Measurements from ENCODE around the gene SLC26A9. TPM values are rescaled to one million over a fixed set of nuclear protein-coding genes. Genes with fewer than 3 reads are reported as not detected.
"Not testable (repeated sequence)": the region's sequence is repeated elsewhere in the genome, so short reads cannot be mapped to it uniquely, and the experiment has no call there.

SLC26A9 gene
- total RNA-seq, 1 donor from 2014 or later, result 0.24 TPM

DNA sequence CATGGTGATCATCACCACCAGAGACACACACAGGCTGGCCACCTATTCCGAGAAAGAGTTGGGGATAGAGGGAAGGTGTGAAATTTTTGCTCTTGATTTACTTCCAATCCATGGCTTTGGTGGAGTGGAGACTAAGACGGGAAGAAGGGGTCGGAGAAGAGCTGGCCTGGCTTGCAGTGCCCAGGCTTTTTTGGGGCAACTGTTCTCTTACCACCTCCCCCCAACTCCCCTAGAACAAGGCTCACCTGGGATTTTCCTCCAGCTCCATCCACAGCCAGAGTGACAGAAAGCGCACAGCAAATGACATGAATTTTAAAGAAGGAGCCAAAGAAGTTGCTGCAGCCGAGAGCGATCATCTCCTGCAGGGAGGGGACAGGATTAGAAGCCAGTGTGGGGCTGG is 16.0 kb downstream of the SLC26A9 start:
- DNase-seq (ENCODE audit: low spot score), result no peak

DNA sequence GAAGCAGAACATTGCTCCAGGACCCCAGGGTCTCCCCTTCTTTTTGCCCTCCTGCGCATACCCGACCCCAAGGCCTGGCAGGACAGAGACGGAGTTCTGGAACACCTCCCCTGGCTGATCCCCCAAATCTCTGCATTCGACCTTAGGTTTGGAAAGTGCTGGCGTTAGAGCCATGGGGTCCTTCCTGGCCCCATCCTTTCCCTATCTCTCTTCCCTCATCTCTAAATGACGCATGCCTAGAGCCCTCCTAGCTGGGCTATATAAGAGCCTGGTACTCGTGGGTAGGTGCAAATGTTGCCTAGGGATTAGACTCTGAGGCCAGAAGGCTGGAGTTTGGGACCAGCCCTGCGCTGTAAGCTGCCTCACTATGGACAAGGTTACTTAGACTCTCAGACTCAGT is 16.6 kb downstream of the SLC26A9 start:
- DNase-seq (ENCODE audit: low spot score), result no peak

DNA sequence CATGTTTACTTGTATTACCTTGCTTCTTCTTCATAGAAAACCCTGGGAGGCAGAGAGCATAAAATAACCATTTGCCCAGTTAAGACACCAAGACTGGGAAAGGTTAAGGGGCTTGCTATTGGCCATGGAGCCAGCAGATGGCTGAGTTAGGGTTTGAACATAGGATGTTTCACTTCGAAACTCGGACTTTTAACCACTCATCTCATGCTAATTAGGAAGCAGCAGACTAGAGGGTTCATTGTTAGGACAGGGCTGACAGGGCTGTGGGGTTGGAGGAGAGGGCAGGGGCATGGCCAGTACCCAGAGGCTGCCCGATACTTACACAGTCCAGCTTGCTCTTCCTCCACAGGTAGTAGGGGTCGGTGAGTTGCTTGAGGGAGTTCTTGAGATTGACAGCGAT is 17.0 kb downstream of the SLC26A9 start:
- DNase-seq (ENCODE audit: low spot score), result no peak

DNA sequence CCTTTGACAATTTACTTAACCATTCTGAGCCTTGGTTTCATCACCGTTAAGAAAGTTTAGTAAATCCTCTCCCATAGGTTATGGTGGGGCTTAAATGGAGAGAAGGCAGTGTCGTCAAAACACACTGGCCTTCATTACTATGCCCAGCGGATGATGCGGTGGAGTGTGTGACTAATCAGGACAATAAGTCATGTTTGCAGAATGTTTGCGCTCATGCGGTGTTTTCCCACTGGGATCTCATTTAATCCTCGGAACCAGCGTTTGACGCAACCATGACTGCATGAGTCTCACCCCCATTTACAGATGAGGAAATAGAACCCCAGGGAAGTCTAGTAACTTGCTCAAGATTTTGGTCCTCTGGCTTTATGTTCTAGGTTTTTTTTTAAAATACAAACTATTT is 17.5 kb downstream of the SLC26A9 start:
- DNase-seq (ENCODE audit: low spot score), result no peak

DNA sequence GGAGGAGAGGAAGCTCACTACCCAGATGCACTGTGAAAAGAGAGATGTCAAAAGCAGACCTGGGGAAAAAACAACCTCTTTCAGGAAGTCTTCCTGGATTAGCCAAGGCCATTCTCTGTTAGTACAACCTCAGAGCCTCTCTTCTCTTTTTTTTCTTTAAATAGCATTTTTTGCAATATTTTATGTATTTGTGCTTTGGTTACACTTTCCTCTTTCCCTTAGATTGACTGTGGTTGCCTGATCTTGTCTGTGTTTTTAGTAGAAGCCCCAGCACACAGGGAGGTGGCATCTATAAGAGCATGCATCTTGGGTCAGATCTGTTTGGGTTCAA is 18.8 kb downstream of the SLC26A9 start:
- DNase-seq (ENCODE audit: low spot score), result no peak

DNA sequence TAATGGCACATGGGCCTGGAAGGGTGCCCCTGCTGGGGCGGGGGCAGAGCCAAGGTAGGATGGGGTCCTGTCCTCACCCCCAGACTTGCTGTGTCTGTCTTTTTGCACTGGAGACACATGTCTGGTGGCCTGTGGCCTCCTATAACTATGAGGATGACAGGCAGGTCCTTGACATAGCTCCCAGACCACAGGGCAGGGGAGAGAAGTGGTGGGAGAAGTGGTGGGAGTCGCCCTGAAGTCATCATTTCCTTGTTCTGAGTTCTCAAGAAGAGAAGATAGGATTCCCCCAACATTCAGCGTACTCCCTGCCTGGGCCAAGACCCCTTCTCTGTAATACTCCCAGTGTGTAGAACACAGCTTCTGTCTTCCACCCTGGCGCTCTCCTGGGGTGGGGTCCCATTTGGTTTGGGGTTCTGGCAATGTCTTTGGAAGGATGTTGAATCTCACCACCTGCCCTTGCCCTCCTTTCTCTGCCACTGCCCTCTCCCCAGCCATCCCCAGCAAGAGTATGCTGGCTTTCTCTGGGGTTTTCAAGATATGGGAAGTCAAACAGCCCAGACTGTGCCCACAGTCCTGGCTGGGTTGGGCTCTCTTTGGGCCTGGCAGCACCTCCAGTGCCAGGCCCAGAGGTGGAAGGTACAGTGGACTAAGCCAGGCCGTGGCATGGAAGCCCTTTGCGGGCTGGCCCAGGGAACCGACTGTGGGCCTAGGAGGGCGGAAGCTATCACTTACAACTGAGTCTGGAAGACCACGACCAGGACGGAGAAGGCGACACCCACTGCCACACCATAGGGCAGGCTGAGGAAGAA is 19.4 kb downstream of the SLC26A9 start:
- DNase-seq (ENCODE audit: low spot score), result no peak

DNA sequence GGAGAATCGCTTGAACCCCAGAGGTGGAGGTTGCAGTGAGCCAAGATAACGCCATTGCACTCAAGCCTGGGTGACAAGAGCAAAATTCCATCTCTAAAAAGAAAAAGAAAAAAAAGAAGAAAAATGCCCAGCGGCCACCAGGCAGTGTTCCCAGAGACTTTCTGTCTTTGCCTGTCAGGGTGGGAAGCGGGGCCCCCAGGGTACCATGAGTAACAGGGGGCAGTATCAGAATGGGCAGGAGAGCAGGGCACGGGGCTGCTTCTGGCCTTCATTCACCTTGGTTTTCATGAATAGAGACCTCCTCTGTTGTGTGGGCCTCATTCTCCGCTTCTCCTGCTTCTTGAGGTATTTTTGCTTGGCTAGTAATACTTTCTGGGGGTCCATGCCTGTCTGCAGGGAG is 20.4 kb downstream of the SLC26A9 start:
- no peak for DNase-seq (ENCODE audit: low spot score)

DNA sequence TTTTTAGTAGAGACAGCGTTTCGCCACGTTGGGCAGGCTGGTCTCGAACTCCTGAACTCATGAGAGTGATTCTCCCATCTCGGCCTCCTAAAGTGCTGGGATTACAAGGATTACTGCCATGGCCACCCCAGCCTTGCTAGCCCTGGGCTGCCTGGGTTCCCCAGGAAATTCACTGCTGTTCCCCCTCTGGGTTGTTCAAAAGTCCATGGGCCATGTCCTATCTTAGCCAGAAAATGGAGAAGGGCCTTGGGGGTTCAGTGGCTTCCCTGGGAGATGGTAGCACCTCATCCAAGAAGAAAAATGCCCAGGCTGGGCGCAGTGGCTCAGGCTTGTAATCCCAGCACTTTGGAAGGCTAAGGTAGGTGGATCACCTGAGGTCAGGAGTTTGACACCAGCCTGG is 20.9 kb downstream of the SLC26A9 start:
- no peak for DNase-seq (ENCODE audit: low spot score)

DNA sequence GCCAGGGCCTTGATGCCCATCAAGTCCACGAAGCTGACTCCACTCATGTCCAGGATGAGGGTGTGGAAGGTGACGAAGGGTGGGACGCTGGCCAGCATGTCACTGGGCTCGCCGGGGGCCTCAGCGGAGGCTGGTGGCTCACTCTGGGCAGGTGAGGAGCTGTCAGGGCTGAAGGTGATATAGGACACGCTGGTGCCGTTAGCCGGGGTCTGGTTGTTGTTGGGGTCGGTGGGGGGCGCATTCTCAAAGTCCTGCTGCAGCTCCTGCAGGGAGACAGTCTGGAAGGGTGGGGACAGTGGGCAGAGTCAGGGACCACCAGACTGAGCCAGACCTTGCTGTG is 21.7 kb downstream of the SLC26A9 start:
- no peak for DNase-seq (ENCODE audit: low spot score)

DNA sequence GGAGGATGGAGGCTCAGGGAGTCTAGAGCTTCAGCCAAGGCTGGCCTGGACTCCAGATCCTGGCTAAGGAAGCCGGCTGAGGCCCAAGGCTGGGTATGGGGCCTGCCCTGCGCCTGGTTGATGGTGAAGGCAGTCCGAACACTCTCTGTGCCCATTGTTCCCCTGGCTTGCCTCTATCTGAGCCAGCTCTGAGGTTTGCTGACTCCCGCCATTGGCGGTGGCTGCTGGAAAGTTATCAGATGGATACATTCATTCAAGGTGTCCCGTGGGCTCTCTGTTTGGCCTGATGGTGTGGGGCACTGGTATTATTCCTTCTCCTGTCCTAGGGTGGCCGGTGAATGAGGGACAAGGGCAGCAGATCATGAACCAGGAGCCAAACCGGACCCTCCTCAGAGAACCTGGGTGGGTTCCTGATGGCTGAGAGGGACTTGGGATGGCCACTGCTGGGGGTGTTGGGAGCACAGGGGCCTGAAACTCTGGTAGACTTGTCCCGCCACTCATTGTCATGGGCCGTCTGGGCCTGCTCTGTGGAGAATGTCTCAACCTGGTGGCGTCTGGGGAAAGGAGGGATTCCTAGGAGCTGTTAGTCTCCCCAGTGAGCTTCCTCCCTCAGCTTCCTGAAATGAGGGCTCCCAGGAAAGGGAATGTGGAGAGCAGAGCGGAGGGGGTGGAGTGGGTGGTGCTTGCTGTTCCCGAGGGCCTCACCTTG is 22.2 kb downstream of the SLC26A9 start:
- no peak for DNase-seq (ENCODE audit: low spot score)

DNA sequence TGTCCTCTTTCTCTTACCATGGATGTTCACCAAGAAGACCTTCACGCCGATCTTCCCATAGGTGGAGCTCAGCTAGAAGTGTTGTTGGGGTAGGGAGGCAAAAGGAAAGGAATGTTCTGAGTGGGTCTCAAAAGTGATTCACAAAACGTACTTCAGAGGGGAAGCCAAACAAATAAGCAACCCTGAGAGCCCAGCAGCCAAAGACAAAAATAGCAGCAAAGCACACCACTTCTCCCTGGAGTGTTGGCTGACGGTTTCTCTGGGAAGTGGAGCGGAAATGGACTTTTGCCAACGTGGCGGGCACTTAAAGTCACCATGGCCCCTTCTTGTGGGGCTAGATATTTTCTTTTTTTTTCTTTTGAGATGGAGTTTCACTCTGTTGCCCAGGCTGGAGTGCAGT is 23.1 kb downstream of the SLC26A9 start:
- peak; percentile 33 for DNase-seq (ENCODE audit: low spot score)

DNA sequence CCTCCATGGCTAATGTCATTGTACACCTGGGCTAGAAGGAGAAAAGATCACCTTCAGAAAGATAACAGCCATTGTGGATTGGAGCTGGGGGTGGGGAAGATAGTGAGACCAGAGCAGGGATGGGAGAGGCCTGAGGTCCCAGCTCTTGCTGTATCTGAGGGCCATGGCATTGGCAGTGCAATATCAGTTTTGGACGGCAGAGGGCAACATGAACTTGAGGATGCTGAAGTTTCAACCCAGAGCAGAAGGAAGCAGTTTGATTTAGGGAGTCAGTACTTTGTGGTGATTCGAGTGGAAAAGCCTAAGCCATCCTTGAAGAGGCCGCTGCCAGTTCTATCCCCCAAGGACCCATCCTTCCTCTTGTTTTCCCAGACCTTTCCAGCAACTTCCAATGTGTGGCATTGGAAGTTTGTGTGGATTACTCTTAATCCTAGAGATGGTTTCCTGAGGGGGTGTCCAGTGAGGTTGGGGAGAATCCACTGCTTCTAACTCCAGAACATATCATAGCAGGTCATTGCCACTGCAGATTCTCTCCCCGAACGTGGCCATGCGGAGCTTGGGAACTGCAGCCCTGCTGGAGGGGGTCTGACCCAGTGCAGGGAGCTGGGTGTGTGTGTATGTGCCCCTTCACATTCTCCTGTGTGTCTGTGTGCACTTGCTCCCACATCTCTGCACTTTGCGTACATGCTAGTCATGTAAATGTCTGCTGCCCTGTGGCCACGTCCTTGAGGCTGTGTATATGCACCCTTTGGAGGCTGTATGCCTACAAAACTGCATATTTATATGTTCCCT is 24.1 kb downstream of the SLC26A9 start:
- peak; percentile 84 for DNase-seq (ENCODE audit: low spot score)

DNA sequence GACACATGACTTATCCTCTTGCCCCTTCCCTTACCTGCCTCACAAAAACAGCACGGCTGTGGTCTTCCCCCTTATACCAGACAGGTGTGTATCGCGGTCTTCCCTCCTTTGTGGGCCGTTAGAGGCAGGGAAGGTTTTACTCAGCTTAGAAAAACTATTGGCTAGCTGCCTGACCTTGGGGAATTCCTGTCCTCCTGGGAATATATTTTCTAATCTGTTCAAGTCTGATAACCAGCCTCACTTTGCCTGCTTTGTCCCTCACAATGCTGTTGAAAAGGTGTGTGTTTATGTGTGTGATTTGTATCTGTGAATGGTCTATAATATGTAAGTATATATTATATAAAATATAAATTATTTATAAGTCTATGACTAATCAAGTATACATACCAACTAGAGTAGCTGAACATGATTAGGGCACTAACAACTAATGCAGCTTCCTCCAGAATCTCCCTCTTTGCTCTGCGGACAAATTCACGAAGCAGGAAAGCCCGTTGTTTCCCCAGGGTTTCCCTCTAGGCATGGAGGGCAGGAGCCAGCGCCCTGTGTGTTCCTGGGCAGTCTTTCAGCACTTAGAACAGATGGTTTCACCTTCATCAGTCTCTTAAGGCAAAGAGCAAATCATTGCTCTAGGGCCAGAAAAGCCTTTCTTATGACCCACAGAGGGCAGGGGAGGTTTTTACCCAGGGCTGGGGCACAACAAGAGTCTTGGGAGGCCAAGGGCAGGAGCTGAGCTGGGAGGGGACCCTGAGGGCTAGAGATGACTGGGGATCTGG is 25.6 kb downstream of the SLC26A9 start:
- no peak for DNase-seq (ENCODE audit: low spot score)

DNA sequence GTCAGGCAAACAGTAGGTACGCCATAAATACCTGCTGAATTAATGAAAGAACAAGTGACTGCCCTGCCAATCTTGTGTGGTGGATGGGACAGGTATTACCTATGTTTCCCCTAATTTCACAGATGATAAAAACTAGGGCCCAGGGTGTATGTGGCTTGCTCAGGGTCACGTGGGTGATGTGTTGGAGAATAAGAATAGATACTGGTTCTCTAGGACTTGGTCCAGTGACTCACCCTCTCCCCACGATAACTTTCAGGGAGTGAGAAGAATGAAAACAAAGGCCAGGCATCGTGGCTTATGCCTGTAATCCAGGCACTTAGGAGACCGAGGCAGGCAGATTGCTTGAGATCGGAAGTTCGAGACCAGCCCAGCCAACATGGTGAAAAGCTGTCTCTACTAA is 26.7 kb downstream of the SLC26A9 start:
- no peak for DNase-seq (ENCODE audit: low spot score)

DNA sequence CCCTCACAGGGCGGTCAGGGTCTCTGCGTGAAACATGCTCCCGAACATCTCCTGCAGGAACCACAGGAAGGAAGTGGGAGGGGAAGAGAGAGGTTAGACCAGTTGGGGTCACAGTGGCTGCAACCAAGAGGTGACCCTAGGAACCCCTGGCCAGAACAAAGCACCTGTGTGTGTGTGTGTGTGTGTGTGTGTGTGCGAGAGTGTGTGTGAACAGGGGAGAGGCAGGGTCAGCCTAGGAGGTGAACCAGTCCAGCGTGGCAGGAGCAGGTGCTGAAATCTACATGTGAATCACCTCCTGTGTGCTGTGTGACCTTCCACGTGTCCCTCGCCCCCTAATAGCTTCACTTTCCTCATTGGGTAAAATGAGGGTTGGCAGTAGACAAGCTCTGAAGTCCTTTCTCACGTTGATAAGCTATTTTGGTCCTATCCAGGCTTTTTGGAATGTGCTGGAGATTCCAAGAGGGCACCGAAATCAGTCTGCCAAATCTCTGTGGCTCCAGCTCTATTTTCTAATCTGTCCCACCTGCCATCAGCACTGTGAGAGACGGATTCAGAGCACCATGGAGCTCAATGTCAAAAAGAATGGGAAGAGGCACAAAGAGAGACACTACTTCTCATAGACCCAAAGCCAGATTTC is 27.8 kb downstream of the SLC26A9 start:
- no peak for DNase-seq (ENCODE audit: low spot score)

DNA sequence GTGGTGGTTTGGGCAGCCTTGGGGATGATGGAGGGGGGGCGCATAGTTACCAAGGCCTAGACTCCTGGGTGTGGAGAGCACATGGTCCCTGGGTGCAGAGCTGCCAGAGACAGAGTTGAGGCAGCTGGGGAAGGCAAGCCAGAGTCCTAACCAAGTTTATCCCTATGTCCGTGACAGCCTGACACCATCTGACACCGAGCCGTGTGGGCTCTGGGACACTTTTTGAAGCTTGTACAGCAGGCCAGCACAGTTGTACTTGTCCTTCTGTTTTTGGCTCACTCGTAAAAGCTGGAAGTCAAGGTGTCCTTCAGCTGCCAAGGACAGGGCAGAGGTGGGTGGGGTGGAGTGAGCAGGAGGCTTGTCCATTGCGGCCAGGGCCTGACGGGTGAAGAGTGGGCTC is 28.5 kb downstream of the SLC26A9 start:
- no peak for DNase-seq (ENCODE audit: low spot score)

DNA sequence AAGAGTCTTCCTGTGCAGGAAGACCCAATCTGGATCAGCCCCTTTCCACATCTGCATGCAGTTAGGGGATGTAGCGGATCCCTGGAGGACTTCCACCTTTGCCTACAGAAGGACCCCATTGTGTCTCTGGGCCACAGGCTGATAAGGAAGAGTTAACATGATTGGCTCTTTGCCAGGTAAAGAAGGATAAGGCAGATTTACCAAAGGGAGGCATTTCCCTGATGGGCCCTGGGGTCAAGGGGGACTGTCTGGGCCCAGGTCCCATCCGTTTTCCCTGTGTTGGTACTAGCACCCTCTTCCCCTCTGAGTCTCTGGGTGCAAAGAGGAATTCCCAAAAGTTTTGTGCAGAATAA is 29.1 kb downstream of the SLC26A9 start:
- no peak for DNase-seq (ENCODE audit: low spot score)

DNA sequence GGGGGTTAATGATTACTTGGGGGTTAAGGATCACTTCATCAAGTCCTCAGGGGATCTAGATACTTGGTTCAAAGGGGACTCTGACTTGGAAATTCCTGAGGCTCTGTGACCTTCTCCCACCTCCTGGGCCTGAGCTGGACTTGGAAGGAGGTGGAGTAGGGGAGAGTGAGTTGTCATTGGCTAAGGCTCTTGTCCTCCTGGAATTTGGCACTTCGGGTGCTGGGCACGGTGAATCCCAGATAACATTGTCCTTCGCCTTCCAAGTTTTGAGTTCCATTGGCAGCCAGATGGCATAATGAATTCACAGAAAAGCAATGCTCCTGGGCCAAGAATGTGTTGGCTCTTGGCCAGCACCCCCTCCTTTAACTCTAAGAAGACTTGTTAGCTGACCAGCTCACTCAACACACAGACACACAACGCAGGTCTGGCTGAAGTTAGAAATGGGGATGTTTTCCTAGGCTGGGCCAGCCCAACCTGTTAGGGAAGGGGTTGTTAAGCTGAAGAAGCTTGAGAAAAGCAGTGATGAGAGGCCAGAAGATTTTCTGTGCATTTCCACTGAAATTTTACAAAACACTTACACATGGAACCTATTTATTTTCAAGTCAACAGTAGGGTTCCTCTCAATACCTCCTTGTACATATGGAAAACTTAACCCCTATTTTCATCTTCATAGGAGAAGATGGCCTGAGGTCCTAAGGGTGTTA is 29.7 kb downstream of the SLC26A9 start:
- DNase-seq (ENCODE audit: low spot score), result peak; percentile 50

DNA sequence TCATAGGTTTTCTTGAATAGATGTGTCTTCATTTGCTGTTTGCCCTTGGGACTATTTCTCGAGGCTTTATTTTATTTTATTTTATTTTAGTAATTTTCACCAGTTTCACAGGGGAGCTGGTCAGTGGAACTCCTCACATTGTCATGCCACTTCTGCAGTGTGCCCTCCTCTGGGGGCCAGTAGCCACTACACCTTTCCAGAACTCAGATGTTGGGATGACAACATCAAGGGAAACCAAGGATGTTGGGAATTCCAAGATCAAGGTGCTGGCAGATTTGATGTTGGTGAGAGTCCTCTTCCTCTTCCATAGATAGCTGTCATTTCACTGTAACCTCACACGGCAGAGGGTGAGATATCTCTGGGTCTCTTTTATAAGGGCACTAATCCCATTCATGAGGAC is 35.5 kb downstream of the SLC26A9 start:
- DNase-seq (ENCODE audit: low spot score), result no peak

DNA sequence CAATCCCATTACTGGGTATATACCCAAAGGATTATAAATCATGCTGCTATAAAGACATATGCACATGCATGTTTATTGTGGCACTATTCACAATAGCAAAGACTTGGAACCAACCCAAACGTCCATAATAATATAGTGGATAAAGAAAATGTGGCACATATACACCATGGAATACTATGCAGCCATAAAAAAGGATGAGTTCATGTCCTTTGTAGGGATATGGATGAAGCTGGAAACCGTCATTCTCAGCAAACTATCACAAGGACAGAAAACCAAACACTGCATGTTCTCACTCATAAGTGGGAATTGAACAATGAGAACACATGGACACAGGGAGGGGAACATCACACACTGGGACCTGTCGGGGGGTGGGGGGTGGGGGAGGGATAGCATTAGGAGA is 38.2 kb downstream of the SLC26A9 start:
- DNase-seq (ENCODE audit: low spot score), result not testable (repeated sequence)

DNA sequence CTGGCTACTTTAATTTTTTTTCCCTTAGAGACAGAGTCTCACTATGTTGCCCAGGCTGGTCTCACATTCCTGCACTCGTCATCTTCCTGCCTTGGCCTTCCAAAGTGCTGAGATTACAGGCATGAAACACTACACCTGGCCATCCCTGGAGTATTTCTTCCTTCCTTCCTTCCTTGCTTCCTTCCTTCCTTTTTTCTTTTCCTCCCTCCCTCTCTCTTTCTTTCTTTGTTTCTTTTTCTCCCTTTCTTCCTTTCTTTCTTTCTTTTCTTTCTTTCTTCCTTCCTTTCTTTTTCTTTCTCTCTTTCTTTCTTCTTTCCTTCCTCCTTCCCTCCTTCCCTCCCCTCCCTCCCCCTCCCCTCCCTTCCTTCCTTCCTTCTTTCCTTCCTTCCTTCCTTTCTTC is 46.9 kb downstream of the SLC26A9 start:
- no peak for DNase-seq (ENCODE audit: low spot score)
